PFSK-1 (cell line): ENCODE data around the gene IQSEC3.

Source experiments
- FOXP2 ChIP-seq: optimal IDR thresholded peaks from 2 replicates; pipeline ENCODE3; 2011; ENCODE audit warnings: borderline replicate concordance, control low read depth, inconsistent platforms; ENCODE audit not compliant: insufficient read depth; ENCODE audit errors: extremely low read length, extremely low read depth
- POLR2AphosphoS5 ChIP-seq: IDR thresholded peaks from 2 replicates; pipeline ENCODE4 v1.6.1; 2012; ENCODE audit warnings: low read depth, mild to moderate bottlenecking, control low read depth, low read length, moderate library complexity
- REST ChIP-seq, 2 experiments: IDR thresholded peaks; 2 replicates each; pipeline versions ENCODE4 v1.6.1 to v1.8.0; 2011 to 2012; ENCODE audit warnings: low read depth in 2 of 2, low read length in 2 of 2, control low read depth in 1 of 2, inconsistent platforms in 1 of 2, mild to moderate bottlenecking in 1 of 2, moderate library complexity in 1 of 2; ENCODE audit not compliant: insufficient read depth in 1 of 2
- SIN3A ChIP-seq: IDR thresholded peaks from 2 replicates; pipeline ENCODE4 v1.6.1; 2012; ENCODE audit warnings: mild to moderate bottlenecking, low read length, moderate library complexity, borderline replicate concordance; ENCODE audit not compliant: insufficient read depth
- TAF1 ChIP-seq: IDR thresholded peaks from 2 replicates; pipeline ENCODE4 v1.6.1; 2012; ENCODE audit warnings: low read length, control low read depth, borderline replicate concordance; ENCODE audit not compliant: insufficient read depth

Gene IQSEC3

GRCh38 chr12:84056-84455 lies 17.5 kb downstream of the IQSEC3 start:
- TF ChIP-seq REST (IDR thresholded peaks at IDR 0.05; ENCODE audit: insufficient read depth in 1 of 2, low read depth in 2 of 2, low read length in 2 of 2) (no peak), POLR2AphosphoS5 (no peak), SIN3A (no peak), FOXP2 (no peak), TAF1 (no peak)

GRCh38 chr12:85191-85666 lies 18.7 kb downstream of the IQSEC3 start:
- TF ChIP-seq SIN3A (no peak), REST (IDR thresholded peaks at IDR 0.05; ENCODE audit: insufficient read depth in 1 of 2, low read depth in 2 of 2, low read length in 2 of 2) (no peak), POLR2AphosphoS5 (no peak), TAF1 (no peak), FOXP2 (no peak)

- TF ChIP-seq TAF1 = no peak
- no peak for TF ChIP-seq REST (IDR thresholded peaks at IDR 0.05; ENCODE audit: insufficient read depth in 1 of 2, low read depth in 2 of 2, low read length in 2 of 2)
- TF ChIP-seq POLR2AphosphoS5 = no peak
- TF ChIP-seq FOXP2 = no peak
- no peak for TF ChIP-seq SIN3A
Measured at GRCh38 chr12:87315-87714, 20.7 kb downstream of the IQSEC3 start.

GRCh38 chr12:87856-88255 lies 21.3 kb downstream of the IQSEC3 start:
- TF ChIP-seq FOXP2 (no peak), TAF1 (no peak), POLR2AphosphoS5 (no peak), SIN3A (no peak), REST (IDR thresholded peaks at IDR 0.05; ENCODE audit: insufficient read depth in 1 of 2, low read depth in 2 of 2, low read length in 2 of 2) (no peak)

GRCh38 chr12:89653-90052 lies 23.1 kb downstream of the IQSEC3 start:
- TF ChIP-seq SIN3A (no peak), TAF1 (no peak), POLR2AphosphoS5 (no peak), FOXP2 (no peak), REST (IDR thresholded peaks at IDR 0.05; ENCODE audit: insufficient read depth in 1 of 2, low read depth in 2 of 2, low read length in 2 of 2) (no peak)
